Adipocyte (in vitro differentiated cells): ENCODE measurements around the gene SF3A1.

Experiments used
- DNase-seq: peaks from one replicate; pipeline ENCODE4 v3.0.0-alpha.2; 2015; ENCODE audit warnings: low read depth
- H3K27me3 ChIP-seq: replicated peaks from 2 replicates; pipeline ENCODE4 v1.7.0; 2013; ENCODE audit warnings: mild to moderate bottlenecking, low read length, moderate library complexity; ENCODE audit not compliant: control insufficient read depth, insufficient read depth
- H3K36me3 ChIP-seq: 2 replicates; pipeline ENCODE4 v1.7.0; 2013; ENCODE audit warnings: low read length, mild to moderate bottlenecking, moderate library complexity; ENCODE audit not compliant: control insufficient read depth, insufficient read depth, severe bottlenecking
- H3K4me1 ChIP-seq: 2 replicates; pipeline ENCODE4 v1.7.0; 2013; ENCODE audit warnings: mild to moderate bottlenecking, low read length, moderate library complexity; ENCODE audit not compliant: control insufficient read depth, insufficient read depth
- H3K4me3 ChIP-seq: 2 replicates; pipeline ENCODE4 v1.7.0; 2013; ENCODE audit warnings: mild to moderate bottlenecking, low read length, moderate library complexity
- H3K9ac ChIP-seq: 2 replicates; pipeline ENCODE4 v1.7.0; 2013; ENCODE audit warnings: mild to moderate bottlenecking, low read length, moderate library complexity
- H3K9me3 ChIP-seq: 2 replicates; pipeline ENCODE4 v1.7.0; 2013; ENCODE audit warnings: mild to moderate bottlenecking, low read length, moderate library complexity; ENCODE audit not compliant: control insufficient read depth

SF3A1 gene

DNA sequence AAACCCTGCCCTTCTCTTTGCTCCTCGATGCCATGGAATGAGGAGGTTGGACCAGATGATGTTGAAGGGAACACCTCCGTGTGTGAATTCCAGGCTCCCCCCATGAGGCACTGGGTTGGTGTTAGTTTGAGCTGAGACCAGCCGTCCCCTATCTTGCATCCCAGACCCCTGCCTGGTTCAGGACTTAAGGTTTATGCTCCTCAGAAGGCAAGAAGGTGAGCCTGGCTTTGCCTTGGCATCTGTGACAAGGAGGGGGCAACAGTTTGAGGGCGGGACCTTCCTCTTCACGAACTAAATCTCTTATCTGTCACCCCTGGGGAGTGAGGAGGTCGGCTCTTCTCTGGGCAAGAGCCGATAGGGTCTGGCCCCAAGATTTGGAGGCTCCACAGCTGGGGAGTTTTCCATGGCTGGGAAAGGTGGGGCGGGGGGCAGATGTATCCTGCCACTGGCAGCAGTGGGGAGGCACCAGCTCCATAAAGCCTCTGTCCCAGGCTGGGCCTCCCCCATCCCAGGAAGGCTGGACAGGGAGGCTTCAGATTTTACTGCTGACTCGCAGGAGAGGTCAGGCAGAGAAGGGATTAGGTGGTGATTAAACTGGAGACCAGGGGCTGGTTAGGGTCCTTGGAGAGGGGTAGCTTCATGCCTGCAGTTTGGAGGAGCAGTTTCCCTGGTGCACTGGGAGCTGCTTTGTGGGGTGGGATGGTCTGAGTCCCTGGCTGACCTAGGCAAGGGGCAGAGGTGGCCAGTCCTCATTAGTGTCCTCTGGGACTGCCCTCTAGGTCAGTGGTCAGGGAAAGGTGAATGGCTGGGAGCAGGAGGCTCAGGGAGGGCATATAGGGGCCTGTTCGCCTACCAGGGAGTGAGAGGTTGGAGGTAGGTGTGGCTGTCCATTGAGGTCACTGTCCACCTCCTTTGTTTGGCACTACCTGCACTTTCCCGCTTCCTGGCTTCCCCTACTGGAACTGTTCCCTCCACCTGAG lies 41.3 kb upstream of the SF3A1 start:
- peak overlapping the region; percentile 84 for H3K4me3 ChIP-seq
- no peaks in the 10 kb centered on the region for H3K27me3 ChIP-seq
- no peak for DNase-seq
- H3K9me3 ChIP-seq, result no peaks in the 10 kb centered on the region
- no peaks in the 10 kb centered on the region for H3K36me3 ChIP-seq
- H3K4me1 ChIP-seq, result peaks cover 39% of the 10 kb centered on the region
- peak overlapping the region; percentile 75 for H3K9ac ChIP-seq

DNA sequence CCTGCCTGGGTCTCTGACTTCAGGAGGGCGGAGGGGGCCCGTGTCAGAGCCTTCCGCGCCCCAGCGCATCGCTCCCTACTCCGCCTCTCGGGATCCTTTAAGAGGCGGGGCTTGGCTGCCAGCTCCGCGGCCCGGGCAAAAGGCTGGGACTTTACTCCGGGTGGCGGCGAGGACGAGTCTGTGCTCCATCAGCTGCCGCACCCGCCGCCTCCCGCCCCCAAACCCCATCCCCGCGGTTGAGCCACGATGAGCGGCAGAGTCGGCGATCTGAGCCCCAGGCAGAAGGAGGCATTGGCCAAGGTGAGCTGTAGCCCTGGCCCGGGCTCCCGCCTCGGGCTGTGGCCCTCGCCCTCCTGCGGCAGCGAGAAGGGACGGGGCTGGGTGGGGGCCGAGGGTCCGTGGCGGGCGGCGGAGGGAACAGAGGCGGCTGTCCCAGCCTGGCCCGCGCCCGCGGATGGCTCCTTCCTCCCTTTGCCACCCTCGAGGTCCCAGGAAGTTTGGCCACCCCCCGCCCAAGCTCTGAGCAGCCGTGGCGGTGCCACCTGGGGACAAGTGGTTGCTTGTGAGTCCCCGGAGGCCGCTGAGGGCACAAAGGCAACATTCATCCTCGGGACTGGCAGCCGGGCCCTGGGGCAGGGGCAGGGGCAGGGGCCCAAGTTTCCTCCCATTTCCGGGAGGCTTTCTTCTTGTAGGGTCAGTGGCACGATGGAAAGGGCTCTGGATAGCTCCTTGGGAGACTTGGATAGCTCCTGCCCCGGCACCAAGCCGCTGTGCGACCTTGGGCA lies 40.4 kb upstream of the SF3A1 start, which contains the start of gene SEC14L2:
TSS of gene SEC14L2 (plus strand) at position 148 of the 785 bp plus-strand sequence. CDS start at position 247, 99 bp downstream.
- Histone ChIP-seq H3K36me3 (no peaks in the 10 kb centered on the region), H3K27me3 (no peaks in the 10 kb centered on the region), H3K4me1 (peaks cover 35% of the 10 kb centered on the region), H3K4me3 (peak within 1 kb of the TSS; percentile 84), H3K9me3 (no peaks in the 10 kb centered on the region), H3K9ac (peak within 1 kb of the TSS; percentile 75)
- DNase-seq, result peak; percentile 84

DNA sequence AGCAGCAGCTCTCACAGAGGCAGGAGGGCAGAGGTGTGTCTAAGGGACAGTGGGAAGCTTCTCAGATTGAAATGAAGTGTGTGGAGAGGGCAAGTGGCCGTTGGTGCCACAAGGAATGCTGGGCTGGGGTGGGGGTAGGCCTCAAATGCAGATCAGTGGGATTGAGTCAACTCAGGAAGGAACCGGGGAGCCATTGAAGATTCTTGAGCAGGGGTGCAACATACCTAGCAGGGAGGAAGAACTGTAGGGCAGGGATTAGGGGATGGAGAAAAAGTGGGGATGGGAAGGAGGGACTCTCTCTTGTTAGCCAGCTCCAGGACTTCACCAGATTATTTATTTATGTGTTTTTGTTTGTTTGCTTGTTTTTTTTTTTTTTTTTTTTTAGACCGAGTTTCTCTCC lies 37.2 kb upstream of the SF3A1 start:
- H3K36me3 ChIP-seq, result no peaks in the 10 kb centered on the region
- no peak for DNase-seq
- no peaks in the 10 kb centered on the region for H3K27me3 ChIP-seq
- no peak overlapping the region for H3K4me3 ChIP-seq
- H3K9me3 ChIP-seq, result peaks cover 5% of the 10 kb centered on the region
- H3K4me1 ChIP-seq, result peaks cover 17% of the 10 kb centered on the region
- no peak overlapping the region for H3K9ac ChIP-seq

DNA sequence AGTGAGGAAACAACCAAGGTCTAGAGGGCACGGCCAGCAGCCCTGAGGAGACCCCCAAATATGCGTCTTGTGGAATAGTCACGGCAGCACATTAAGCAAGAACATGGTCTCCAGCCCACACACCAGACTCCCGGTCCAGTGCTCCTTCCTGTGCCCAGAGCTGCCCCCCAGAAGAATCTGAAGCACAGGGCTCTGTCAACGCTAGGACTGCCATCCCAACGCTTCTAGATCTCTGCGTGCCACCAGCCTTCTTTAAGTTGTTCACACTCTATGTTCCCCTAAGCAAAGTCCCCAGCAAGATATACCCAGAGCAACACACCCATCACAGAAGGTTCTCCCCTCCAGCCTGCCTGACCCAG lies 36.6 kb upstream of the SF3A1 start:
- peaks cover 11% of the 10 kb centered on the region for H3K4me1 ChIP-seq
- no peaks in the 10 kb centered on the region for H3K36me3 ChIP-seq
- H3K4me3 ChIP-seq, result no peak overlapping the region
- H3K27me3 ChIP-seq, result no peaks in the 10 kb centered on the region
- DNase-seq, result no peak
- peaks cover 5% of the 10 kb centered on the region for H3K9me3 ChIP-seq
- H3K9ac ChIP-seq, result no peak overlapping the region

DNA sequence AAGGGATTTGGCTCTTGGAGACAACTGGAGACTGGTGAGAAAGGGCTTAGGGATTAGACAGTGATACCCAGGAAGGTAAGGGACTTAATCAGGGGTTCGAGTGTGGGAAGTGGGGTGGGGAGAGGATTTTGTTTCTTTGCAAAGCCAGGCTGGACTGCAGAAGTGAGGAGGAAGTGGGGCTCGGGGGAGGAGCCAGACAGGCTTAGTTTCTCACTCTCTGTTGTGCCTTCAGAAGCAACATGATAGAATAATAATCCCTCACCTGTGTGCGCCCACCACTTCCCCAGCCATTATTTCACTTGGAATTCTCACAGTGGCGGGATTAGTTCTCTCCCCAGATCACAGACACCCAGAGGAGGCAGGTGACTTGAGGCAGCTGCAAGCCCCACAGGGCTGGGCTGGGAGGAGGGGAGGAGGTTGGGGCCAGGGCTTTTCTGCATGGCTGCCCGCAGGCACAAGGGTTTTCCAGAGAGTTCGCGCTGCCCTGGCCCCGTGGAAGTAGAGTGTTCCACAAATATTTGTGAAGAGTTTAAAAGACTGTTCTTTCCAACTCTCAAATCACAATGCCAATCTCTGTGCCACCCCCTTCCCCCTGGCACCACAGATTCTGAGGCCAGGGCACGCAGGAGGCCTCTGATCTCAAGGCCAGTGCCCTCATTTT lies 36.1 kb upstream of the SF3A1 start:
- Histone ChIP-seq H3K9me3 (peaks cover 5% of the 10 kb centered on the region), H3K36me3 (no peaks in the 10 kb centered on the region), H3K9ac (no peak overlapping the region), H3K4me3 (no peak overlapping the region), H3K4me1 (peaks cover 7% of the 10 kb centered on the region), H3K27me3 (no peaks in the 10 kb centered on the region)
- DNase-seq, result no peak

DNA sequence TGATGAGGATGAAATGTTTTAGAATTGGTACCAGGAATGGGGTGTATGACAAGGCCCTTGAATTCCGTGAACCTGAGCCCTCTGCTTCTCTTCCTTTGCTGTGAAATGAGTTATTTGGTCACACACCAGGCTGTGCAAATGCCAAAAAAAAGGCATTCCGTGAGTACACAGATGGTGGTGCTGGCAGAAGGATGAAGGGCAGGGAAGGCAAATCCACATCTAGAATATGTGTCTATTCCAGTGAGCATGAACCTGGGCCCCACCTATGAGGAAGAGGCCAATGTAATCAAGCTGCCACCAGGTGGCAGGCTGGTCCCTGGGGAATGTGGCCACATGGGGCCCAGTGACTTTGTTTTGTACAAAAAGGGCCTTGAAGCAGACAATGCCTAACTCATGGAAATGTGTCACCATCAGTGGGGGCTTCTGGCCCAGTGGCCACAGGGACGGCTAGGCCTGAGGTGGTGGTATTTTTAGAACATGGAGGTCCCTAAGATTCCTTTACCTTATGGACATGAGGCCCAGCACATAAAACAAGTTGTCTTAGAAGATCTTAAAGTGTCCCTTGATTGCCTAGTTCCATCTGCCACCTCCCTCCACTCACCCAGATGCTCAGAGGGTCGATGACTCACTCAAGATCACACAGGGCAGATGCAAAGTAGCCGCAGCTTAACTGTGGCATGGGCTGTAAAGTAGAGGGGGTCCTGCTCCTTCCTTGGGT lies 34.4 kb upstream of the SF3A1 start:
- H3K36me3 ChIP-seq, result no peaks in the 10 kb centered on the region
- peak; percentile 71 for DNase-seq
- peaks cover 9% of the 10 kb centered on the region for H3K4me1 ChIP-seq
- H3K4me3 ChIP-seq, result no peak overlapping the region
- no peak overlapping the region for H3K9ac ChIP-seq
- peaks cover 5% of the 10 kb centered on the region for H3K9me3 ChIP-seq
- no peaks in the 10 kb centered on the region for H3K27me3 ChIP-seq

DNA sequence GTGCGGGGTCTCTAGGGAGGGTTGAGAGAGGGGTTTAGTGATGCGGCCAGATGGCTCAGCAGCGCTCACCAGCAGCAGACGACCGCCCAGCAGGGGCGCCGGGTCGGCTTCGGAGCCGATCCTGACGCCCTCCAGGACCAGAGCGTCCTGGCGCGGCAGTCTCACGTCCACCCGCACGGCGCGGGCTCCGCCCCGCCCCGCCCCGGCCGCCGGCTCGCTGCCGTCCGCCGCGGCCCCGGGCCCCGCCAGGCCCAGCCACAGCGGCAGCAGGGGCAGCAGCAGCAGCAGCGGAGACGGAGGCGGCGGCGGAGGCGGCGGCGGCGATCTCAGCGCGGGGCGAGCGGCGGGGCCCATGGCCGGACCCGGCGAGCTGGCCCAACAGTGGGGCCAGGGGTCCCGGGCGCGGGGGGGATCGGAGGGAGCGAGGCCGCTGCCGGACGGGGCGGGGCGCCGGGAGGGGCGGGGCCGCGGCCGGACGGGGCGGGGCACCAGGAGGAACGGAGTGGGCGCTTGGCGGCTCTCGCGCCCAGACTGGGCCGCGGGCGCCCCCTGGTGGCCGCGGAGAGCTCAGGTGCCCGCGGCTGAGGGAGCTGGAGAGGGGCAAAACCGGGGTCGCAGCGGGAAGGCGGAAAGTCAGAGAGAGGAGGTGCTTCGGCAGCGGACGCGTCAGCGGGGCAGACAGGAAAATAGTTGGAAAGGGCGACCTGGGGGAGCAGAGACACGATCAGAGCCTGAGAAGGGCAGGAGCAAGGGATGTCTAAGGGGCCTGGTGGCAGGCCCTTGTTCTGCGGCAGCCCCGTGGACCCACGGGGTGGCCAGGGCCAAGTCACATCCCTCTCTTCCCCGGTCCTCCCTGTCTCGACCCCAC lies 30.5 kb upstream of the SF3A1 start, which contains the start of gene RNF215:
TSS of gene RNF215 (minus strand) at position 452 of the 868 bp plus-strand sequence. CDS start at position 354, 98 bp downstream.
- Histone ChIP-seq H3K27me3 (no peaks in the 10 kb centered on the region), H3K4me1 (peaks cover 12% of the 10 kb centered on the region), H3K9ac (peak within 1 kb of the TSS; percentile 92), H3K9me3 (peaks cover 5% of the 10 kb centered on the region), H3K36me3 (peaks cover 13% of the 10 kb centered on the region), H3K4me3 (peak within 1 kb of the TSS; percentile 83)
- DNase-seq, result peak; percentile 93

DNA sequence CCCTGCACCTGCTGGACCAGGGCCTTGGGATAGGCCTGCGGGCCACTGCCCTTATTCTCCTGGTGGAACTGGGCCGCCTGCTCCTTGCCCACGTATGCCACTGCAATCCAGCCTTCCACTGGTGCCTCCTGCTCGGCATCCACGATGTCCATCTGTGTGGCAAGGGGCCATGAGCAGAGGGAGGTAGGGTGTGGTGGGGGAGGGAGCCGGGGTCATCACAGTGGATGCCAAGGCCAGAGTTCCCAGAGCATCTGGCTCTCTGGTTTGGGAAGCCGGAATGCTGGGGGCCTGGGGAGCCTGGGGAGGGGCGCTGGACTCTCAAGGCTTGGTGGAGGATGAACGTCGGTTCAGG lies 29.9 kb upstream of the SF3A1 start:
- peak overlapping the region; percentile 83 for H3K4me3 ChIP-seq
- no peaks in the 10 kb centered on the region for H3K27me3 ChIP-seq
- peak overlapping the region; percentile 92 for H3K9ac ChIP-seq
- H3K4me1 ChIP-seq, result peaks cover 12% of the 10 kb centered on the region
- no peak for DNase-seq
- H3K9me3 ChIP-seq, result peaks cover 5% of the 10 kb centered on the region
- peaks cover 13% of the 10 kb centered on the region for H3K36me3 ChIP-seq

DNA sequence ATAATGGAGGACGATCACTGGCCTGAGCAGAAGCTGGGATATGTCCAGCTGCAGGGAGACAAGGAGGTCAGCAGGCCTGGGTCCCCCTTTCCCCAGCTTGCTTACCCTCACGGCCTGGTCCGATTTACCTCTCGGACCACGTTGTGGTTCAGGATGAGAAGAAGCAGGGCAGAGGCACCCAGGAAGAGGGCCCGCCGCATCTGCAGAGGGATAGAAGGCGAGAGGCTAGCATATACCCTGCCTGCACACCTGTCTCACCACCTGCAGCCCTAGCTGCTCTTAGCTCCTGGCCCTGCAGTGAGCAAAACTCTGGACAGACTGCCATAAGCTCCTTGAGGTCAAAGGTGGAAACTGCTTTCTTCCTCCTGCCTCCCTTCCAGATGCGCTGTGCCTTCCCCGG lies 29.2 kb upstream of the SF3A1 start:
- Histone ChIP-seq H3K9ac (peak overlapping the region; percentile 92), H3K4me3 (peak overlapping the region; percentile 83), H3K27me3 (no peaks in the 10 kb centered on the region), H3K36me3 (peaks cover 18% of the 10 kb centered on the region), H3K9me3 (peaks cover 3% of the 10 kb centered on the region), H3K4me1 (peaks cover 12% of the 10 kb centered on the region)
- DNase-seq, result no peak

DNA sequence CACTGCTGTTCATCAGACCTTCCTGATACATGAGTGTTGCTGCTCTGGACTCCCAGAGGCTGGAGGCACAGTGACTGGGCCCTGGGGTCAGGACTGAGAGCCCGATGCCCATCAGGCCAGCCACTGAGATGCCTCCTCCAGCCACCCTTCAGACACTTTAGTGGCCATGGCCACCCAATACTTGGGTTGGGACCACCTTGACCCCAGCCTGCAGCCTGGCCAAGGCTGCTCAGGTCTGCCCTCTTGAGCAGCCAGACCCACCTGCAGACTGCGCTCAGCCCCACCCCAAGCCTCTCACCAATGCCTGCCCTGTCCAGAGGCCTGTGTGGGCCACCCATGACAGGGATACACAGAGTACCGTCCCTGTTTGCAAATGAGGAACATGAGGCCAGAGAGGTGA lies 26.4 kb upstream of the SF3A1 start:
- Histone ChIP-seq H3K27me3 (no peaks in the 10 kb centered on the region), H3K4me3 (no peak overlapping the region), H3K36me3 (peaks cover 30% of the 10 kb centered on the region), H3K9me3 (no peaks in the 10 kb centered on the region), H3K9ac (no peak overlapping the region), H3K4me1 (peaks cover 12% of the 10 kb centered on the region)
- no peak for DNase-seq
